HG03521 (cell line): ENCODE results near the gene HAUS2.
"Not testable (repeated sequence)": the region's sequence is repeated elsewhere in the genome, so short reads cannot be mapped to it uniquely, and the experiment has no call there.

Source experiments
- ATAC-seq: cut with Tn5 transposase; IDR thresholded peaks from one replicate; pipeline ENCODE4 v1.9.1; 2021; ENCODE audit warnings: mild to moderate bottlenecking, moderate library complexity; ENCODE audit not compliant: unreplicated experiment

HAUS2 gene

DNA sequence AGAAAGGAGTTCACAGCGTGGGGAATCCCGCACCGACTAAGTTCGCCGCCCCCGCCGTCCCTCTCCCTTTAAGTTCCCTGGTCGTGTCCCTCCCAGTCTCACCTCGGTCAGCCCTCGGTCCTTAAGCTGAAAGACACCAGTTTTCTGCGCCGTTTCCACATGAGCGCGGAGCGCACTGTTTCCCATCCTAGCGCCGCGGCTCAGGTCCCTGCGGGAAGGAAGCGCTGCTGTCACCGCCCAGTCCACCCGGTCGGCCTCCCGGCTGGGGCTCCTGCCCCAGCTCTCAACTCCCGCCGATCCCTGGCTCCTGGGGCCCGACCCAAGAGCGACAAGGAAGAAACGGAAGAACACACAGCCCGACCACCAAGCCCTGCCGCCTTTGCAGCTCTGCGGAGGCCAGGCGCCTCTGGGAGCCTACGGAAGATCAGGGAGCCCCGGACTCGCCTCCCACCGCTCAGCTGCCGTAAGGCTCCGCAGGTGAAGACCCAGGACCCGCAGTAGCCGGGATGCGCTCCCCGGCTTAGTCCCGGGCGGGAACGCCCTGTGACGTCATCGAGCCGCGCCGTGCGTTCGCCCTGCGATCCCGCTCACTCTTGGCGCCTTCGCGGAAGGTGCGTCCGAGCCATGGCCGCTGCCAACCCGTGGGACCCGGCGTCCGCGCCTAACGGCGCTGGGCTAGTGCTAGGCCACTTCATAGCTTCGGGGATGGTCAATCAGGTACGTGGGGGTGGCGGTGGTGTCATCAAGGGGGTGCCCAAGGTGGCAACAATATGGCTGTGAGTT, at the start of gene HAUS2, which contains the start of gene LRRC57:
Gene HAUS2, plus strand, starts transcription at position 590 of the 783 bp plus-strand sequence. Its CDS starts 35 bp downstream, at position 625.
Gene LRRC57, minus strand, starts transcription at position 545 of the 783 bp plus-strand sequence. Its CDS starts 359 bp downstream, at position 186.
- peak; percentile 85 for ATAC-seq

GRCh38 chr15:42499858-42500609, 48.6 kb upstream of the HAUS2 start:
- ATAC-seq: no peak

GRCh38 chr15:42502477-42502876, 46.2 kb upstream of the HAUS2 start:
- ATAC-seq: no peak

- no peak for ATAC-seq
Observed at GRCh38 chr15:42503825-42504224, 44.8 kb upstream of the HAUS2 start.

GRCh38 chr15:42504631-42505030, 44.0 kb upstream of the HAUS2 start:
- no peak for ATAC-seq

DNA sequence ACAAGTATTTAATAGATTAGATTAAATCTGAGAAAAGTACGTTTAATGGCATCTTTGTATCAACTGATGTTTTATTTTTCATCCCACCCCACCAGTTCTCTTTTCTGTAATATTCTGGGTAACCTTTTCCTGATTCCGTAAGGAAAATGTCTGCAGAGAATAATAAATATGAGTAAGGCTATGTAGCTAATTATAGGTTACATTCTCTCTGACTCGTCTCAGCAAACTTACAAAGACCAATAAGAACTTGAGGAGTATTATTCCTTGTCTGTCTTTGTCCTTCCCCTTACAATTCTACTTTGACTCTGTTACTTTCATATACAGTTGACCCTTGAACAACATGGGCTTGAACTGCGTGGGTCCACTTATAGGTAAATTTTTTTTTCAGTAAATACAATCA, 41.1 kb upstream of the HAUS2 start:
- no peak for ATAC-seq

GRCh38 chr15:42508263-42508690, 40.4 kb upstream of the HAUS2 start:
- ATAC-seq: no peak

GRCh38 chr15:42510258-42511006, 38.2 kb upstream of the HAUS2 start:
- ATAC-seq: no peak

- no peak for ATAC-seq
Observed at GRCh38 chr15:42511007-42511391, 37.6 kb upstream of the HAUS2 start.

GRCh38 chr15:42523331-42523730, 25.3 kb upstream of the HAUS2 start:
- no peak for ATAC-seq

GRCh38 chr15:42528970-42529369, 19.7 kb upstream of the HAUS2 start:
- ATAC-seq: no peak

- ATAC-seq: no peak
Observed at GRCh38 chr15:42533246-42533645, 15.4 kb upstream of the HAUS2 start.

- no peak for ATAC-seq
Observed at GRCh38 chr15:42544853-42545629, 3.6 kb upstream of the HAUS2 start.

DNA sequence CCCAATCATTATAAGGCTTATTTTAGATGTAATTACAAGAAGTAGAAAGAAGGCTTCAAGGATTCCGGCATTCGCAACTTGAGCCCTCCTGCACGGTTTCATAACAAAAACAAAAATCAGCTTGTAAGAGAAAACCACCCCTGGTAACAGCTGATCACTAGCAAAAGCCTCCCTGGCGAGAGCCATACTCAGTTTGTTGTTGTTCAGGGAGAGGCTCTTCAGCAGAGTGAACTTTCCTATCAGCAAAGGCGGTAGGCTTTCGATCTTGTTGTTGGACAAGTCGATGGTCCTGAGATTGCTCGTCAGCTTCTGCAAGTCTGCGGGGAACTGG, 755 bp upstream of the HAUS2 start:
- peak; percentile 12 for ATAC-seq

GRCh38 chr15:42549032-42549491, 424 bp downstream of the HAUS2 start:
- no peak for ATAC-seq

GRCh38 chr15:42549741-42550392, 1.2 kb downstream of the HAUS2 start:
- no peak for ATAC-seq

GRCh38 chr15:42553554-42553953, 4.9 kb downstream of the HAUS2 start:
- no peak for ATAC-seq

- not testable (repeated sequence) for ATAC-seq
Observed at GRCh38 chr15:42556550-42557207, 8.0 kb downstream of the HAUS2 start.

DNA sequence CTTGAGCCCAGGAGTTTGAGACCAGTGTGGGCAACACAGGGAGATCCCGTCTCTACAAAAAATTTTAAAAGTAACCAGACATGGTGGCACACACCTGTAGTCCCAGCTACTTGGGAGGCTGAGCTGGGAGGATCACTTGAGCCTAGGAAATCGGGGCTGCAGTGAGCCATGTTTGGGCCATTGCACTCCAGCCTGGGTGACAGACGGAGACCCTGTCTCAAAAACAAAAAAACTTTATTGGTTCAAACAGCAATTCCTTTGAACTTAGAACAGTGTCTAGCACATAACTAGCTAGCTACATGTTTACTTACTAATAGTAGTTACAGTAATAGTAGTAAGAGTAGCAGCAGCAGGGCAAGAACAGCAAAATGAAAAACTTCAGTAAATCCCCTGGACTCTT, 10.1 kb downstream of the HAUS2 start:
- ATAC-seq: no peak
